ENCODE results near the gene SREBF2.

Gene SREBF2

DNA sequence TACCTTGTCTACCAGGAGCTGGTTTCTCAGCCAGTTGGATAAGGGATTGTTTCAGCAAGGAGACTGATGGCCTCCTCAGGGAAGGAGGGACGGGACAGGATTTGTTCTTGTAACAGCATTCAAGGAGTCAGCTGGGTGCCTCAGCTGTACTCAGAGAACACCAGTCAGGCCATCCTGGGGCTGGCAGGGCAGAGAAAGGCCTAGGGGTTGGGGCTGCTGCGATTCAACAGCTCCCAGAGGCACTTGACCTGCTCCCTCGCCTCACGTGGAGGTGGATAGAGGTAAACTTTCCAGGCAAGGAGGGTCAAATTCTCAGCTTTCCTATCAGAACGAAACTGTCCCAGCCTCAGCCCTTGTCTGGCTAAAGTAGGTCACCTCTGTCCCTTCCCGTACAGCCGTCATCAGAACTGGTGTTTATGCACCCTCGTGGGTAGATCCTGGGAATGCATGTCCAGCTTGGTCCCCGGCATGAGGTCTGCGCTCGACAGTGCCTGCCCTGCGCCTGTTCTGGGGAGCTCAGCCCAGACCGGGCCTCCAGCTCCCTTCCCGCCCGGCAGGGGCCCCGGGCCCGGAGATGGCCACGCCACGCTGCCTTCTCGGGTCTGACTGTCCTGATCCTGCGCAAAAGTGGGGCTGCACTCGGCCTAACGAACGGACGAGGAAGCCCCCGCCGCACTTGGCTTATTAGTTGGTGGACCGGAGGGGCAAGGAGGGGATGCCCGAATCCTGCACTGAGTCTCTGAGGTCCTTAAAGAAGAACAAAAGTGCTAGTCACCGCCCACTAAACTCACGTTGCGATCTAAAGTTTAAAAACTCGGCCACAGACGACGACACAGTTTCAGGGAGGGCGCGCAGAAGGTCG is 33.2 kb upstream of the SREBF2 start:
- peaks cover 9% of the 10 kb centered on the region for H3K4me1 ChIP-seq
- peak overlapping the region; percentile 91 for H3K27ac ChIP-seq
- H3K4me3 ChIP-seq (ENCODE audit: low read depth, low read length) = peak overlapping the region; percentile 66
- peak overlapping the region; percentile 99 for H3K4me2 ChIP-seq (ENCODE audit: low read length)
- no peak overlapping the region for H3K9ac ChIP-seq
- H3K36me3 ChIP-seq (ENCODE audit: control insufficient read depth, insufficient read depth, low read length) = no peaks in the 10 kb centered on the region
- no peaks in the 10 kb centered on the region for H3K27me3 ChIP-seq (ENCODE audit: control insufficient read depth, insufficient read depth, low read length)
- peak overlapping the region; percentile 85 for H2AFZ ChIP-seq
- H3K9me3 ChIP-seq (ENCODE audit: control insufficient read depth, low read length) = no peaks in the 10 kb centered on the region
- TF ChIP-seq CTCF (IDR thresholded peaks at IDR 0.05) = no peak
- H3K79me2 ChIP-seq = no peaks in the 10 kb centered on the region

DNA sequence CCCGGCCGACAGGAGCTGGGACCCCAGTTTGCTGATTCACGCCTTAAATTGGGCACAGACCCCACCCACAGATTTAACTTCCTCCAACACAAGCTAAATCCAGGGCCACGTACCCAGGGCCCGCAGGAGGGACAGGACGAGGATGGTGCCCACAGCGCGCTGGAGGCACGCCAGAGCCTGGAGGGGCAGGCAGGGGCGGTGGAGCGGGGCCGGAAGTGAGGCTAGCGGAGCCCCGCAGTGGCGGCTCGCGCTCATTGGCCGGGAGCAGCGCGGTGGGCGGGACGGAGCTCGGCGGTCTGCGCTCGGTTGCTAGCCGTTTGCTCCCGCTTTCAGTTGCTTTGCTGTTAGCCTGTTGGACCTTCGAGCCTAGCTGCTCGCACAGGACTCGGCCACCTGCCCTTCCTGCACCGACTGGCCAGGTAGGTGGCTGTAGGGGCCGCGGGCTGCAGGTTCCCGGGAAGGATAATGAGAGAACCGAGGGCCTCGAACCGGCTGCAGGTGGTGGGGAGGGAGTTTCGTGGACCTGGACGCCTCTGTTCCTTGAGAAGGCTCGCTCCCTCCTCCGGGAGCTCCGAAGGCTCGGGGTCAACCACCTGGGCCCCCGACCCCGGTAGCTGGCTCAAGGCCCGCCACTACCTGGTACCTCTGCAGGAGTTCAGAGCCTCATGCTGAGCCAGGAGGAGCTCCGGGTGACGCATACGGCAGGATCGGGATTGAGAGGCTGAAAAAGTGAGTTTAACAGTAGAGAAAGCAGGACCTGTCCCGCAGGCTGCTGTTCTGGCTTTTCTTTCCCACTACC is 32.4 kb upstream of the SREBF2 start, which contains the start of gene CCDC134:
CCDC134 (plus strand) TSS at position 332 of the 799 bp plus-strand sequence. CDS start 8,212 bp downstream, outside the sequence.
- Histone ChIP-seq H3K79me2 (no peaks in the 10 kb centered on the region), H3K27me3 (ENCODE audit: control insufficient read depth, insufficient read depth, low read length) (no peaks in the 10 kb centered on the region), H3K4me3 (ENCODE audit: low read depth, low read length) (peak within 1 kb of the TSS; percentile 66), H3K9me3 (ENCODE audit: control insufficient read depth, low read length) (no peaks in the 10 kb centered on the region), H3K27ac (peak within 1 kb of the TSS; percentile 91), H3K9ac (no peak within 1 kb of the TSS), H3K4me1 (peaks cover 9% of the 10 kb centered on the region), H3K4me2 (ENCODE audit: low read length) (peak within 1 kb of the TSS; percentile 99), H3K36me3 (ENCODE audit: control insufficient read depth, insufficient read depth, low read length) (no peaks in the 10 kb centered on the region), H2AFZ (peak within 1 kb of the TSS; percentile 85)
- no peak for TF ChIP-seq CTCF (IDR thresholded peaks at IDR 0.05)

DNA sequence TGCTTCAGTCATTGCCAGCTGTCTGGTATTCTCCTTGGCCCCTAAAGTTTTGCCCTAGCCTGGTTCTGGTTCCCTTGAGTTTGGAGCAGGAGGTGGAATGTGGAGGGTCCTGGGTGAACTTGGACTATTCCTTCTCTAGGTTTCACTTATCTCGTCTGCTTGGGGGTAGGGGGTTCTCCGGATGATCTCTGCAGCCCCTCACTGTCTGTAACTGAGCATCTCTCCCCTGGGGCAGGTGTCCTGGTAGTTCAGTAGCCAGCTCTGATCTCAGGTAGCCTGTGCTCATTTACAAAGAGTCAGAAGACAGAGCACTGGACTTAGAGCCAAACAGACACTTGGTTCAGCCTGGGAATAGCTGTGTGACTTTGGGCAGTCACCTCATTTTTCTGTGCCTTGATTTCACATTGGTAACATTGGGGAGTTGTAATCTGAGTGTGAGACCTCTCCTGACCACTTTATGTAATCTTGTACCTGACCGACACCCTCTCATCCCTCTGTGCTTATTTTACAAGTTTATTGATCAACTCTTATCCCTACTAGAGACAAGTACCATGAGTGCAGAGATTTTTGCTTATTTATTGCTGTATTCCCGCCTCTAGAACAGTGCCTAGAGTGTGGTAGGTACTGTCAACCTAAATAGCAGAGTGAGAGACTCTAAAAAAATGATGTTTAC is 31.6 kb upstream of the SREBF2 start:
- Histone ChIP-seq H3K4me2 (ENCODE audit: low read length) (peak overlapping the region; percentile 99), H3K9me3 (ENCODE audit: control insufficient read depth, low read length) (no peaks in the 10 kb centered on the region), H3K4me1 (peaks cover 9% of the 10 kb centered on the region), H2AFZ (peak overlapping the region; percentile 85), H3K27me3 (ENCODE audit: control insufficient read depth, insufficient read depth, low read length) (no peaks in the 10 kb centered on the region), H3K79me2 (no peaks in the 10 kb centered on the region), H3K4me3 (ENCODE audit: low read depth, low read length) (peak overlapping the region; percentile 66), H3K36me3 (ENCODE audit: control insufficient read depth, insufficient read depth, low read length) (no peaks in the 10 kb centered on the region), H3K9ac (no peak overlapping the region), H3K27ac (peak overlapping the region; percentile 91)
- no peak for TF ChIP-seq CTCF (IDR thresholded peaks at IDR 0.05)

- TF ChIP-seq CTCF (IDR thresholded peaks at IDR 0.05) = no peak
- no peak overlapping the region for H3K9ac ChIP-seq
- H3K36me3 ChIP-seq (ENCODE audit: control insufficient read depth, insufficient read depth, low read length) = no peaks in the 10 kb centered on the region
- no peak overlapping the region for H2AFZ ChIP-seq
- H3K79me2 ChIP-seq = no peaks in the 10 kb centered on the region
- H3K27ac ChIP-seq = no peak overlapping the region
- peaks cover 9% of the 10 kb centered on the region for H3K4me1 ChIP-seq
- no peaks in the 10 kb centered on the region for H3K27me3 ChIP-seq (ENCODE audit: control insufficient read depth, insufficient read depth, low read length)
- H3K9me3 ChIP-seq (ENCODE audit: control insufficient read depth, low read length) = no peaks in the 10 kb centered on the region
- no peak overlapping the region for H3K4me3 ChIP-seq (ENCODE audit: low read depth, low read length)
- no peak overlapping the region for H3K4me2 ChIP-seq (ENCODE audit: low read length)
Observed at GRCh38 chr22:41801886-41802285, 31.0 kb upstream of the SREBF2 start.

All from parathyroid adenoma (tissue), 2 donors.